Fibroblast of lung (primary cell): ENCODE results near the gene TUNAR. TPM values are rescaled to one million over a fixed set of nuclear protein-coding genes. Genes with fewer than 3 reads are reported as not detected.

Experiments used
- DNase-seq, 2 donors: peaks; one replicate each; pipeline versions ENCODE4 v3.0.0 to v3.0.0-alpha.2; 2010; ENCODE audit warnings: low read depth in 2 of 2
- H2AFZ ChIP-seq: 2 replicates; pipeline ENCODE4 v1.5.1; 2012; ENCODE audit warnings: low read length, control low read depth, inconsistent platforms
- H3K27ac ChIP-seq: 2 replicates; pipeline ENCODE4 v1.5.1; 2011; ENCODE audit warnings: low read length, control low read depth; ENCODE audit not compliant: insufficient read depth
- H3K27me3 ChIP-seq: 2 replicates; pipeline ENCODE4 v1.5.1; 2011; ENCODE audit warnings: mild to moderate bottlenecking, low read length; ENCODE audit not compliant: control insufficient read depth, insufficient read depth
- H3K36me3 ChIP-seq: 2 replicates; pipeline ENCODE4 v1.5.1; 2011; ENCODE audit warnings: low read length; ENCODE audit not compliant: control insufficient read depth, insufficient read depth
- H3K4me1 ChIP-seq: 2 replicates; pipeline ENCODE4 v1.5.1; 2011; ENCODE audit warnings: low read length; ENCODE audit not compliant: control insufficient read depth, insufficient read depth; ENCODE audit errors: extremely low read depth
- H3K4me2 ChIP-seq: 2 replicates; pipeline ENCODE4 v1.5.1; 2011; ENCODE audit warnings: low read length, control low read depth; ENCODE audit not compliant: insufficient read depth; ENCODE audit errors: extremely low read depth
- H3K4me3 ChIP-seq, 4 experiments: fragments of 200-600 bp in 1 of 4; sonication (generic) in 1 of 4; replicated peaks in 1 of 4; 2 replicates each; pipeline ENCODE4 v1.5.1; 2011 to 2016; ENCODE audit warnings: low read length in 4 of 4, low read depth in 3 of 4, mild to moderate bottlenecking in 3 of 4, control low read depth in 2 of 4, inconsistent platforms in 1 of 4, mixed read lengths in 1 of 4; ENCODE audit not compliant: insufficient read depth in 1 of 4; ENCODE audit errors: control extremely low read depth in 1 of 4
- H3K79me2 ChIP-seq: 2 replicates; pipeline ENCODE4 v1.5.1; 2012; ENCODE audit warnings: mild to moderate bottlenecking, low read length, inconsistent platforms; ENCODE audit not compliant: control insufficient read depth, insufficient read depth
- H3K9ac ChIP-seq: 2 replicates; pipeline ENCODE4 v1.5.1; 2011; ENCODE audit warnings: mild to moderate bottlenecking, low read length, control low read depth; ENCODE audit not compliant: insufficient read depth
- H3K9me3 ChIP-seq: 2 replicates; pipeline ENCODE4 v1.5.1; 2012; ENCODE audit warnings: low read depth, low read length; ENCODE audit not compliant: control insufficient read depth, insufficient read depth
- H4K20me1 ChIP-seq: 2 replicates; pipeline ENCODE4 v1.5.1; 2011; ENCODE audit warnings: low read length; ENCODE audit not compliant: control insufficient read depth, insufficient read depth; ENCODE audit errors: extremely low read depth
- CTCF ChIP-seq, 2 donors: IDR thresholded peaks in 1 of 2; conservative IDR thresholded peaks in 1 of 2; 1 replicate in 1 of 2; 2 replicates in 1 of 2; pipeline ENCODE4 v1.5.1; 2011 to 2012; ENCODE audit warnings: low read length in 2 of 2, control low read depth in 1 of 2, inconsistent platforms in 1 of 2, low read depth in 1 of 2, mild to moderate bottlenecking in 1 of 2
- EZH2 ChIP-seq: IDR thresholded peaks from 2 replicates; pipeline ENCODE4 v1.5.1; 2012; ENCODE audit warnings: low read length, control low read depth, mild to moderate bottlenecking; ENCODE audit errors: missing control alignments
- polyA plus RNA-seq, 2 donors: library from polyadenylated mRNA; depleted of rRNA in 1 of 2; stranded (reverse) in 1 of 2; unstranded in 1 of 2; fragments of >200 nt; gene quantifications; 2 replicates each; pipeline ENCODE4 v1.2.1, GENCODE V29; 2011 to 2012; ENCODE audit warnings: missing spikeins in 1 of 2
- total RNA-seq: library from RNA; depleted of rRNA; stranded (reverse); fragments of >200 nt; gene quantifications from 2 replicates; pipeline ENCODE4 v1.2.1, GENCODE V29; 2014

Gene TUNAR
- total and polyA plus RNA-seq, 2 donors (not counting 1 experiment from before 2014, with no cell fraction given) = not detected

DNA sequence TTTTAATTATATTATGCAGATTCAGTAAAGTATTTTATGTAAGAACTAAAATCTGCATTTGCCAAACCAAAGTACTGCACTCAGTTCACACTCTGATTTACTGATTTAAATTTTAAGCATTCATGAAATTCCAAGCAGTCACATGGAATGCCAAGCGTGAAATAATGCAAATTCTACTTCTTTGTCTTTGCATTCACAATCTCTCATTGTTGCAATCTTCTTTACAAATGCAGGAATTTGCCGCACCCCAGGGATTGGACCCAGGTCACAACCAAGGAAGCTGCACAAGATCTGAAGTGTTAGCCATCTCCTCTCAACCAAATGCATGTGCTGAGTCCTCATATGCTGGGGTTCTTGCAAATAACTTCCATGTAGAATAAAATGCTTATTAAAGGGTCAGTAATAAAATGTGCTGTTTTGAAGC lies 71.9 kb downstream of the TUNAR start:
- H2AFZ ChIP-seq = no peak overlapping the region
- H3K4me2 ChIP-seq = no peak overlapping the region
- peak in 1 of 2 donors; percentile 12 for DNase-seq
- H3K79me2 ChIP-seq = no peaks in the 10 kb centered on the region
- H3K27me3 ChIP-seq = no peaks in the 10 kb centered on the region
- H3K9me3 ChIP-seq = no peaks in the 10 kb centered on the region
- no peaks in the 10 kb centered on the region for H4K20me1 ChIP-seq
- TF ChIP-seq EZH2 (no peak), CTCF (conservative IDR thresholded peaks at IDR 0.05 in 1 of 2, IDR thresholded peaks at IDR 0.05 in 1 of 2; ENCODE audit: low read depth in 1 of 2, low read length in 2 of 2) (no peak)
- H3K4me3 ChIP-seq = no peak overlapping the region
- no peak overlapping the region for H3K27ac ChIP-seq
- H3K4me1 ChIP-seq = no peaks in the 10 kb centered on the region
- no peak overlapping the region for H3K9ac ChIP-seq
- H3K36me3 ChIP-seq = no peaks in the 10 kb centered on the region

DNA sequence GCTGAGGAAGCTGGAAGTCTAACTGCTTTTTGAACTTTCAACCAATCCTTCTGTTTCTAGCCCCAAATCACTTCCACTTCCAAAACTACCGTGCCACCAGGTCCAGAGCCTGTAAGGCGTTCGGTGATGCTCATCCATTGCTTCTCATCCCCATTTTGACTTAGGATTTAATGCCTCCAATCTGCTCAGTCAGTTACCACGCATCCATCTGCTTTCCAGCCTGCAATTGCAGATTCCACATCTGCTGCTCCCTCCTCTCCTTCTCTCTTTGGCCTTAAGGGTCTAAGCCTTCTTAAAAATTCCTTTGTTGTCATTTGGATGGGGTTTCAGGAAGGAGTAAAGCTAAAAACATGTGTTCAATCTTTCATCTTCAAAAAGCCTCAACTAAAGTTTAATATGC lies 74.7 kb downstream of the TUNAR start:
- TF ChIP-seq EZH2 = no peak
- TF ChIP-seq CTCF (conservative IDR thresholded peaks at IDR 0.05 in 1 of 2, IDR thresholded peaks at IDR 0.05 in 1 of 2; ENCODE audit: low read depth in 1 of 2, low read length in 2 of 2) = no peak

DNA sequence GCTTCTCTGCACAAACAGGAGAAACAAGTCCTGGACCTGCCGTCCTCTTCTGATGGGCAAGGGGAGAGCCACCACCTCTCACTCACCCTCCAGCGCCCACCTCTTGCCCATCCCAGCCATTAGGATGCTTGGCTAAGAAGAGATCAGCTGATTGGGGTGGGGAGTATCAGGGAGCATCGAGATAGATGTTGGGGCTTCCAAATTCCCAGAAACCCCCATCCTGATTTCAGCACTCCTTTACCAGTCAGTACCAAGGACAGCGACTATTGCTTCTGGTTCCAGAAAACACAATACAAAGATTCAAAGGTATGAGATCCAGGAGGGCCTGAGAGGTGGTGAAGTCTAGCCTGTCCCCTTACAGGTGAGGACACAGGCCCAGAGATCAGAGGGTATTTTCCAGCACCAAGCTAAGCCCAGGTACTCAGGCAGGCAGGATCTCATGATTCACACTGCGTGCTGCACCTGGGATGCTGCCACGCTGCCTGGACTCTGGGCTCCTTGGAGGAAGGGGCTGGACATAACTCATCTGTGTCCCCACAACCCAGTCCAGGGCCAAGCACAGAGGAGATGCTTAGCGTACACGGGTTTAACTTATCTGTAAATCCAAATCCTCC lies 76.6 kb downstream of the TUNAR start:
- Histone ChIP-seq H2AFZ (no peak overlapping the region), H3K9ac (no peak overlapping the region), H3K27me3 (no peaks in the 10 kb centered on the region), H3K79me2 (no peaks in the 10 kb centered on the region), H3K27ac (no peak overlapping the region), H4K20me1 (no peaks in the 10 kb centered on the region), H3K9me3 (no peaks in the 10 kb centered on the region), H3K4me1 (no peaks in the 10 kb centered on the region), H3K4me3 (no peak overlapping the region), H3K4me2 (no peak overlapping the region), H3K36me3 (no peaks in the 10 kb centered on the region)
- DNase-seq = peak in 1 of 2 donors; percentile 5
- TF ChIP-seq EZH2 (no peak), CTCF (conservative IDR thresholded peaks at IDR 0.05 in 1 of 2, IDR thresholded peaks at IDR 0.05 in 1 of 2; ENCODE audit: low read depth in 1 of 2, low read length in 2 of 2) (no peak)

More for the DNA sequence above, 74.7 kb downstream of the TUNAR start:
- Histone ChIP-seq H3K4me3 (no peak overlapping the region), H3K9ac (no peak overlapping the region), H3K79me2 (no peaks in the 10 kb centered on the region), H3K9me3 (no peaks in the 10 kb centered on the region), H3K36me3 (no peaks in the 10 kb centered on the region), H3K4me1 (no peaks in the 10 kb centered on the region), H4K20me1 (no peaks in the 10 kb centered on the region), H3K27ac (no peak overlapping the region), H3K4me2 (no peak overlapping the region), H2AFZ (no peak overlapping the region), H3K27me3 (no peaks in the 10 kb centered on the region)
- DNase-seq = no peak
